H1 (cell line): Measurements from ENCODE around the gene SUSD6. TPM values are rescaled to one million over a fixed set of nuclear protein-coding genes. Genes with fewer than 3 reads are reported as not detected.

Experiments
- CTCF ChIA-PET: fragments of 300-600 bp; sonication (Branson Sonifier 250); formaldehyde crosslinking; loops from one replicate; lab custom pipeline; 2021; ENCODE audit not compliant: partially characterized antibody; lab: Charles Lee
- POLR2A ChIA-PET: fragments of 300-600 bp; sonication (Branson Sonifier 250); formaldehyde crosslinking; loops from one replicate; lab custom pipeline; 2021; ENCODE audit warnings: inconsistent platforms; ENCODE audit not compliant: partially characterized antibody; lab: Charles Lee
- DNase-seq, 2 experiments: peaks; one replicate each; pipeline versions ENCODE4 v3.0.0 to v3.0.0-alpha.2; 2010 to 2022; ENCODE audit warnings: low spot score in 2 of 2, low read depth in 1 of 2, mixed read lengths in 1 of 2
- FAIRE-seq: peaks from 2 replicates; lab custom pipeline; 2011; peaks lifted over from hg19 to GRCh38; lab: Jason Lieb, UNC
- H2AFZ ChIP-seq: 2 replicates; pipeline ENCODE4 v1.8.1; 2012; ENCODE audit warnings: low read length, inconsistent platforms
- H2AK5ac ChIP-seq: 2 replicates; pipeline ENCODE4 v1.6.1; 2013; ENCODE audit warnings: low read depth, low read length
- H2BK120ac ChIP-seq: replicated peaks from 2 replicates; pipeline ENCODE3; 2013; ENCODE audit warnings: low read depth, low read length, inconsistent platforms
- H2BK12ac ChIP-seq: 2 replicates; pipeline ENCODE4 v1.6.1; 2013; ENCODE audit warnings: low read depth, low read length
- H2BK15ac ChIP-seq: 2 replicates; pipeline ENCODE4 v1.6.1; 2013; ENCODE audit warnings: low read length
- H2BK20ac ChIP-seq: 2 replicates; pipeline ENCODE4 v1.6.1; 2013; ENCODE audit warnings: low read length
- H2BK5ac ChIP-seq: 2 replicates; pipeline ENCODE4 v1.6.1; 2013; ENCODE audit warnings: low read depth, low read length
- H3K14ac ChIP-seq: 2 replicates; pipeline ENCODE4 v1.6.1; 2013; ENCODE audit warnings: inconsistent platforms; ENCODE audit not compliant: insufficient read length
- H3K18ac ChIP-seq: 2 replicates; pipeline ENCODE4 v1.6.1; 2013; ENCODE audit warnings: low read length; ENCODE audit errors: extremely low read depth
- H3K23ac ChIP-seq: 2 replicates; pipeline ENCODE4 v1.6.1; 2013; ENCODE audit warnings: inconsistent platforms; ENCODE audit not compliant: insufficient read length
- H3K23me2 ChIP-seq: 2 replicates; pipeline ENCODE4 v1.6.1; 2013; ENCODE audit warnings: low read depth, low read length
- H3K27ac ChIP-seq: 2 replicates; pipeline ENCODE4 v1.6.1; 2011; ENCODE audit warnings: low read depth, low read length, inconsistent platforms
- H3K27me3 ChIP-seq, 4 experiments: replicated peaks in 1 of 4; 1 replicate in 1 of 4; 2 replicates in 3 of 4; pipeline versions ENCODE4 v1.6.1 to v1.8.1; 2011 to 2013; ENCODE audit warnings: low read length in 3 of 4, mild to moderate bottlenecking in 3 of 4, inconsistent platforms in 2 of 4, mixed read lengths in 2 of 4, moderate library complexity in 1 of 4; ENCODE audit not compliant: control insufficient read depth in 3 of 4, insufficient read depth in 3 of 4; ENCODE audit errors: extremely low read depth in 1 of 4
- H3K36me3 ChIP-seq, 4 experiments: 2 replicates each; pipeline versions ENCODE4 v1.6.1 to v1.8.1; 2011 to 2013; ENCODE audit warnings: mild to moderate bottlenecking in 4 of 4, low read length in 3 of 4, moderate library complexity in 2 of 4, control low read depth in 1 of 4, inconsistent platforms in 1 of 4; ENCODE audit not compliant: insufficient read depth in 4 of 4, control insufficient read depth in 2 of 4
- H3K4ac ChIP-seq: replicated peaks from 2 replicates; pipeline ENCODE3; 2013; ENCODE audit warnings: low read length, low read depth, mixed read lengths, inconsistent platforms; ENCODE audit not compliant: insufficient read length
- H3K4me1 ChIP-seq, 4 experiments: replicated peaks in 1 of 4; 1 replicate in 1 of 4; 2 replicates in 3 of 4; pipeline versions ENCODE4 v1.6.1 to v1.8.1; 2011 to 2013; ENCODE audit warnings: low read length in 3 of 4, inconsistent platforms in 2 of 4, mixed read lengths in 1 of 4; ENCODE audit not compliant: insufficient read depth in 4 of 4, control insufficient read depth in 3 of 4
- H3K4me2 ChIP-seq, 2 experiments: 2 replicates each; pipeline versions ENCODE4 v1.6.1 to v1.8.1; 2011 to 2013; ENCODE audit warnings: low read depth in 2 of 2, low read length in 2 of 2, control low read depth in 1 of 2, inconsistent platforms in 1 of 2, mild to moderate bottlenecking in 1 of 2; ENCODE audit not compliant: insufficient read depth in 1 of 2
- H3K4me3 ChIP-seq, 4 experiments: fragments of 200-600, 300-600 bp in 1 of 4; sonication (generic), shearing (Covaris generic), sonication (Bioruptor Twin) in 1 of 4; 2 replicates each; pipeline versions ENCODE4 v1.5.1 to v1.8.1; 2011 to 2016; ENCODE audit warnings: low read length in 4 of 4, low read depth in 3 of 4, control low read depth in 2 of 4, inconsistent platforms in 2 of 4, mild to moderate bottlenecking in 2 of 4, mixed read lengths in 1 of 4, moderate library complexity in 1 of 4; ENCODE audit not compliant: insufficient read depth in 2 of 4; ENCODE audit errors: extremely low read depth in 1 of 4
- H3K56ac ChIP-seq: replicated peaks from 2 replicates; pipeline ENCODE3; 2013; ENCODE audit warnings: low read depth, mild to moderate bottlenecking, mixed read lengths, low read length, inconsistent platforms; ENCODE audit not compliant: insufficient read length
- H3K79me1 ChIP-seq: 2 replicates; pipeline ENCODE4 v1.6.1; 2013; ENCODE audit warnings: low read depth, low read length, control low read depth
- H3K79me2 ChIP-seq, 2 experiments: 2 replicates each; pipeline versions ENCODE4 v1.6.1 to v1.8.1; 2012 to 2013; ENCODE audit warnings: low read length in 2 of 2, mild to moderate bottlenecking in 2 of 2, inconsistent platforms in 1 of 2; ENCODE audit not compliant: insufficient read depth in 2 of 2, control insufficient read depth in 1 of 2
- H3K9ac ChIP-seq, 4 experiments: replicated peaks in 1 of 4; 1 replicate in 1 of 4; 2 replicates in 3 of 4; pipeline versions ENCODE4 v1.6.1 to v1.8.1; 2011 to 2013; ENCODE audit warnings: low read depth in 3 of 4, low read length in 3 of 4, control low read depth in 2 of 4, mild to moderate bottlenecking in 2 of 4, moderate library complexity in 2 of 4, inconsistent platforms in 1 of 4; ENCODE audit errors: extremely low read depth in 1 of 4
- H3K9me3 ChIP-seq, 2 experiments: 2 replicates each; pipeline versions ENCODE4 v1.6.1 to v1.8.1; 2012 to 2013; ENCODE audit warnings: mild to moderate bottlenecking in 2 of 2, moderate library complexity in 2 of 2, control low read depth in 1 of 2, inconsistent platforms in 1 of 2, low read depth in 1 of 2, low read length in 1 of 2, mixed read lengths in 1 of 2; ENCODE audit not compliant: insufficient read depth in 2 of 2
- H4K20me1 ChIP-seq, 2 experiments: replicated peaks in 1 of 2; 2 replicates each; pipeline versions ENCODE3 to v1.8.1; 2011 to 2013; ENCODE audit warnings: inconsistent platforms in 2 of 2, low read length in 2 of 2, mild to moderate bottlenecking in 1 of 2; ENCODE audit not compliant: insufficient read depth in 2 of 2, control insufficient read depth in 1 of 2
- H4K5ac ChIP-seq: 2 replicates; pipeline ENCODE4 v1.6.1; 2013; ENCODE audit warnings: low read length, low read depth, mixed read lengths, inconsistent platforms; ENCODE audit not compliant: insufficient read length
- H4K8ac ChIP-seq: 2 replicates; pipeline ENCODE4 v1.8.0; 2013; ENCODE audit warnings: mild to moderate bottlenecking, moderate library complexity, low read length, inconsistent platforms; ENCODE audit not compliant: insufficient read depth; ENCODE audit errors: extremely low read depth
- H4K91ac ChIP-seq: replicated peaks from 2 replicates; pipeline ENCODE3; 2013; ENCODE audit warnings: low read length, mixed read lengths, inconsistent platforms; ENCODE audit not compliant: insufficient read length
- CHD2 ChIP-seq: IDR thresholded peaks from 2 replicates; pipeline ENCODE4 v1.6.1; 2012; ENCODE audit warnings: low read length, improper control_type of control experiment
- GABPA ChIP-seq: IDR thresholded peaks from 2 replicates; pipeline ENCODE4 v1.6.1; 2011; ENCODE audit warnings: mild to moderate bottlenecking, low read length, moderate library complexity, borderline replicate concordance; ENCODE audit not compliant: insufficient read depth
- POLR2A ChIP-seq, 2 experiments: IDR thresholded peaks; 1 replicate in 1 of 2; 2 replicates in 1 of 2; pipeline ENCODE4 v1.6.1; 2011; ENCODE audit warnings: low read depth in 2 of 2, low read length in 2 of 2, mild to moderate bottlenecking in 2 of 2; ENCODE audit errors: control extremely low read depth in 1 of 2
- RNF2 ChIP-seq: fragments of 200-900, 300-1000 bp; sonication (generic); IDR thresholded peaks from 2 replicates; pipeline ENCODE4 v1.7.1; 2016; ENCODE audit warnings: borderline replicate concordance, low read depth, mild to moderate bottlenecking, antibody characterized with exemption, low read length; ENCODE audit not compliant: poor library complexity, severe bottlenecking; ENCODE audit errors: missing control alignments
- TEAD4 ChIP-seq: IDR thresholded peaks from 2 replicates; pipeline ENCODE4 v1.6.1; 2012; ENCODE audit warnings: low read depth, low read length, inconsistent platforms, mixed read lengths
- WGBS, 2 experiments: shearing (Covaris generic) in 1 of 2; methylation state at CpG; one replicate each; pipeline versions ENCODE4 v1.1.6 to v1.1.7; 2013 to 2015; ENCODE audit warnings: low lambda C conversion rate in 2 of 2, mixed read lengths in 2 of 2, inconsistent platforms in 1 of 2, low coverage in 1 of 2, missing lambda C conversion rate in 1 of 2; ENCODE audit not compliant: insufficient replicate concordance in 2 of 2, insufficient coverage in 1 of 2, insufficient read length in 1 of 2; ENCODE audit errors: extremely low coverage in 1 of 2, missing lambda C conversion rate in 1 of 2; 5-methylcytosine and 5-hydroxymethylcytosine counted together
- polyA plus RNA-seq, 7 experiments: library from polyadenylated mRNA; depleted of rRNA in 3 of 7; stranded (reverse) in 5 of 7; unstranded in 2 of 7; fragments of >200 nt in 5 of 7; fragments of 200-250 nt in 2 of 7; gene quantifications; 1 replicate in 5 of 7; 2 replicates in 1 of 7; 4 replicates in 1 of 7; pipeline versions ENCODE4 v1.2.1 to v1.2.3, GENCODE V29; 2011 to 2013; ENCODE audit warnings: missing spikeins in 2 of 7, mixed read lengths in 2 of 7
- total RNA-seq: library from RNA; stranded (reverse); fragmentation: NEBNext Ultra II Directional; extraction: Animal tissue kit (Norgen Biotek cat#: 25700); gene quantifications from 2 replicates; pipeline ENCODE4 v1.2.1, GENCODE V29; 2021
- TF ChIP-seq, protein P1 (sequence below): IDR thresholded peaks from 2 replicates; pipeline ENCODE4 v1.6.1; 2011; ENCODE audit warnings: low read depth, mild to moderate bottlenecking, low read length; ENCODE audit not compliant: insufficient read depth

SUSD6 gene
- total and polyA plus RNA-seq, 2 of the 8 experiments (the other 6 are each of a cell fraction or from before 2014, with no cell fraction given), result 3.0 to 3.8 TPM

DNA sequence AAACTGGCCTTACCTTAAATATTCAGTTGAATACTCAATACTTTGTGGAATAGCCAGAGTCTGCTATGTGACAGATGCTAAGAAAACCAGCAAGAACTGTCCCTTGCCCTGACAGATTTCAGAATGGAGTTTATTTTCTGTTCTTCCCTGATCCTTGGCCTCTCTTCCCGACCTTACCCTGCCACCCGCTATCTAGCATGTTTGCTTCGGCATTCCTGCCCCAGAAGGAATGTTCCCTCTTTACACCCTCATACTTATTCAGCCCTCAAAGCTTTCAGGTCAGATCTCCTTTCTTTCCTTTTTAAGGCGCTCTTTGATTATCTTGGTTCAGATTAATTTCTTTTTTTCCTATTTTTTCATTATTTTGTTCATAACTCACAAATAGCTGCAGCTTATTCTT, 21.8 kb downstream of the SUSD6 start:
- H3K79me2 ChIP-seq, result no peaks in the 10 kb centered on the region
- H3K9me3 ChIP-seq, result no peaks in the 10 kb centered on the region
- H4K20me1 ChIP-seq, result peaks cover 0 to 2% of the 10 kb centered on the region in 2 experiments
- H3K4me3 ChIP-seq, result no peak overlapping the region
- H3K23ac ChIP-seq, result no peak overlapping the region
- no peaks in the 10 kb centered on the region for H3K36me3 ChIP-seq
- no peaks in the 10 kb centered on the region for H3K23me2 ChIP-seq
- no peak overlapping the region for H2AK5ac ChIP-seq
- 0 out of 4 replicates have a peak overlapping the region, but pooled peaks of 1 of the 2 experiments have one; percentile 2 for H3K4me2 ChIP-seq
- no peak for FAIRE-seq
- TF ChIP-seq POLR2A (IDR thresholded peaks at IDR 0.05; ENCODE audit: control extremely low read depth in 1 of 2, low read depth in 2 of 2, low read length in 2 of 2), result no peak
- no peak for TF ChIP-seq GABPA
- TF ChIP-seq, protein P1, sequence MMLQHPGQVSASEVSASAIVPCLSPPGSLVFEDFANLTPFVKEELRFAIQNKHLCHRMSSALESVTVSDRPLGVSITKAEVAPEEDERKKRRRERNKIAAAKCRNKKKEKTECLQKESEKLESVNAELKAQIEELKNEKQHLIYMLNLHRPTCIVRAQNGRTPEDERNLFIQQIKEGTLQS, result no peak
- TF ChIP-seq CHD2, result no peak
- TF ChIP-seq TEAD4, result peak; percentile 85
- no peak for TF ChIP-seq RNF2
- H2BK15ac ChIP-seq, result no peak overlapping the region
- no peak overlapping the region for H3K27ac ChIP-seq
- 77% methylated on average over 3 of the region's 4 CpGs; no CpG with 5 or more reads in 1 of the 2 experiments for WGBS, 2 experiments
- no peak overlapping the region for H2BK120ac ChIP-seq
- no peak overlapping the region for H3K18ac ChIP-seq
- H3K9ac ChIP-seq, result no peak overlapping the region
- H2BK20ac ChIP-seq, result no peak overlapping the region
- no peak overlapping the region for H3K56ac ChIP-seq
- peaks cover 22 to 37% (median 28%) of the 10 kb centered on the region in 4 experiments for H3K4me1 ChIP-seq
- H2BK5ac ChIP-seq, result no peak overlapping the region
- H2AFZ ChIP-seq, result no peak overlapping the region
- H4K8ac ChIP-seq, result no peak overlapping the region
- ChIA-PET POLR2A (interaction anchor here (1.7 kb wide), 1 partner anchor 134 kb away, joined by 4 read pairs; the partner anchor contains the start of gene SRSF5), CTCF (interaction anchor here (1.0 to 2.2 kb wide), 3 partner anchors 16 to 60 kb away, joined by 3 to 12 read pairs (median 3); no protein-coding TSS in a partner anchor)
- no peak overlapping the region for H4K5ac ChIP-seq
- H4K91ac ChIP-seq, result no peak overlapping the region
- peaks cover 3% of the 10 kb centered on the region; the same call in 1 of the 2 replicates for H3K79me1 ChIP-seq
- no peak overlapping the region for H3K4ac ChIP-seq
- no peak overlapping the region for H2BK12ac ChIP-seq
- H3K27me3 ChIP-seq, result no peaks in the 10 kb centered on the region
- H3K14ac ChIP-seq, result no peak overlapping the region
- DNase-seq, result no peak
